Cardiac fibroblast (primary cell): ENCODE measurements around the gene OSBPL2.
A peak's percentile ranks its signal among the peaks of the same experiment; 100 is the strongest.

ENCODE experiments used
- DNase-seq, 2 donors: peaks; one replicate each; pipeline versions ENCODE4 v3.0.0 to v3.0.0-alpha.2; 2010; ENCODE audit warnings: low read depth in 2 of 2
- H3K4me3 ChIP-seq, 2 donors: replicated peaks in 1 of 2; 1 replicate in 1 of 2; 2 replicates in 1 of 2; pipeline ENCODE4 v1.5.1; 2011; ENCODE audit warnings: low read depth in 2 of 2, low read length in 2 of 2, mild to moderate bottlenecking in 2 of 2, moderate library complexity in 1 of 2
- CTCF ChIP-seq: IDR thresholded peaks from one replicate; pipeline ENCODE4 v1.5.1; 2011; ENCODE audit warnings: low read depth, mild to moderate bottlenecking, low read length, inconsistent platforms

The OSBPL2 gene

GRCh38 chr20:62318400-62319345 is 80.4 kb downstream of the OSBPL2 start:
- no peak overlapping the region for H3K4me3 ChIP-seq
- no peak for TF ChIP-seq CTCF
- peak in 1 of 2 donors; percentile 23 for DNase-seq

GRCh38 chr20:62319346-62319909 is 81.1 kb downstream of the OSBPL2 start:
- no peak for DNase-seq
- no peak overlapping the region for H3K4me3 ChIP-seq
- no peak for TF ChIP-seq CTCF

GRCh38 chr20:62320581-62321354 is 82.4 kb downstream of the OSBPL2 start:
- TF ChIP-seq CTCF = no peak
- H3K4me3 ChIP-seq = no peak overlapping the region
- peak in 1 of 2 donors; percentile 27 for DNase-seq

- no peak for TF ChIP-seq CTCF
- DNase-seq = peak in 1 of 2 donors; percentile 38
- no peak overlapping the region for H3K4me3 ChIP-seq
These were observed 83.2 kb downstream of the OSBPL2 start for GRCh38 chr20:62321521-62321948.

GRCh38 chr20:62321975-62322374 is 83.7 kb downstream of the OSBPL2 start:
- no peak for TF ChIP-seq CTCF
- no peak for DNase-seq
- no peak overlapping the region for H3K4me3 ChIP-seq

- no peak overlapping the region for H3K4me3 ChIP-seq
- no peak for DNase-seq
- no peak for TF ChIP-seq CTCF
These were observed 84.2 kb downstream of the OSBPL2 start for GRCh38 chr20:62322492-62323041.
